Natural killer cell (primary cell): ENCODE data around the gene EPHB1. TPM values are rescaled to one million over a fixed set of nuclear protein-coding genes. Genes with fewer than 3 reads are reported as not detected.

Experiments
- ATAC-seq, 3 donors: fragments of 150-1000 bp in 2 of 3; fragments of 200-7000 bp in 1 of 3; cut with Tn5 transposase; 1 replicate in 1 of 3; 2 replicates in 2 of 3; pipeline ENCODE4 v1.10.0; 2021; ENCODE audit warnings: mild to moderate bottlenecking in 2 of 3, moderate library complexity in 2 of 3
- DNase-seq, 2 donors: peaks; one replicate each; pipeline versions ENCODE4 v3.0.0 to v3.0.0-alpha.2; 2013 to 2021; ENCODE audit warnings: mixed read lengths in 1 of 2
- H3K27ac ChIP-seq: one replicate; pipeline ENCODE4 v1.5.1; 2013; ENCODE audit warnings: mild to moderate bottlenecking, low read length
- H3K27me3 ChIP-seq: one replicate; pipeline ENCODE4 v1.6.1; 2013; ENCODE audit warnings: low read length; ENCODE audit not compliant: control insufficient read depth, insufficient read depth
- H3K36me3 ChIP-seq: one replicate; pipeline ENCODE4 v1.6.1; 2013; ENCODE audit warnings: low read length; ENCODE audit not compliant: control insufficient read depth, insufficient read depth
- H3K4me1 ChIP-seq: one replicate; pipeline ENCODE4 v1.6.1; 2013; ENCODE audit warnings: low read length; ENCODE audit not compliant: control insufficient read depth, insufficient read depth
- H3K4me3 ChIP-seq: one replicate; pipeline ENCODE4 v1.5.1; 2013; ENCODE audit warnings: low read length
- H3K9me3 ChIP-seq: one replicate; pipeline ENCODE4 v1.6.1; 2013; ENCODE audit warnings: low read length; ENCODE audit not compliant: control insufficient read depth, insufficient read depth
- H3K27ac Mint-ChIP-seq, 2 donors: one replicate each; pipeline ENCODE4 v1.8.0; 2022; ENCODE audit warnings: mild to moderate bottlenecking in 2 of 2, mixed read lengths in 2 of 2, moderate library complexity in 1 of 2
- H3K27me3 Mint-ChIP-seq, 2 donors: one replicate each; pipeline ENCODE4 v1.8.0; 2022; ENCODE audit warnings: low read depth in 2 of 2, mixed read lengths in 2 of 2
- H3K36me3 Mint-ChIP-seq: one replicate; pipeline ENCODE4 v1.8.0; 2022; ENCODE audit warnings: mixed read lengths
- H3K4me1 Mint-ChIP-seq, 2 donors: one replicate each; pipeline ENCODE4 v1.8.0; 2022; ENCODE audit warnings: mixed read lengths in 2 of 2
- H3K4me3 Mint-ChIP-seq: one replicate; pipeline ENCODE4 v1.8.0; 2022; ENCODE audit warnings: mild to moderate bottlenecking, moderate library complexity, mixed read lengths
- H3K9me3 Mint-ChIP-seq, 2 donors: one replicate each; pipeline ENCODE4 v1.8.0; 2022; ENCODE audit warnings: mixed read lengths in 2 of 2
- WGBS: methylation state at CpG from one replicate; pipeline ENCODE4 v1.1.7; 2013; ENCODE audit warnings: missing lambda C conversion rate; ENCODE audit not compliant: insufficient coverage; 5-methylcytosine and 5-hydroxymethylcytosine counted together
- intact Hi-C: fragments of 100-400 bp; cut with micrococcal nuclease; formaldehyde crosslinking; loops from one replicate; pipeline ENCODE4 v1.14.2; 2022
- total RNA-seq, 4 donors: library from RNA; stranded (reverse); fragments of 120-200 nt in 1 of 4; gene quantifications; one replicate each; pipeline versions ENCODE4 v1.2.3 to v1.2.4, GENCODE V29; 2013 to 2022
- TF ChIP-seq, protein P1 (sequence below): fragments of 200-600 bp; IDR thresholded peaks from one replicate; pipeline ENCODE4 v1.8.0; 2022; ENCODE audit warnings: antibody characterized with exemption

The EPHB1 gene
- total RNA-seq, 3 donors from 2014 or later (not counting 1 experiment from before 2014, with no cell fraction given): 0.60 TPM; not detected in 2

DNA sequence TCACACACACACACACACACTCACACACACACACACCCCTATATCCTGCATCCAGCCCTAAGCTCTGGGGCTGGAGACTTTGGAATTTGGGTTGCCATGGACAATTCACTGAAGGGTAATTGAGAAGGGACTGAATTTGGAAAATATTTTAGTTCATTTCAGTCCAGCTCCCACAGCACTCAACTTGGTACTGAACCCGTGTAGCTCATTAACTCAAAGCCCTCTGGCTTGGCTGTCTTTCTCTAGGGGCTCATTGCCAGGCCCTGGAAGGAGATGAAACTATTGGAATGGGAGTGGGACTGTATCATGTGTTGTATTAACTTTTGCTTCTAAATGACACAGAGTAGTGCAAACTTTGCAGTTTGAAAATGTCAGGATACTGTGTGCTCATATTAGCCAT lies 157.3 kb downstream of the EPHB1 start:
- WGBS: 100% methylated on average over 1 of the region's 1 CpG
- no peaks in the 10 kb centered on the region for H3K4me1 ChIP-seq
- no peaks in the 10 kb centered on the region for H3K36me3 ChIP-seq
- no peak overlapping the region for H3K27ac ChIP-seq
- H3K27me3 ChIP-seq: no peaks in the 10 kb centered on the region
- no peak overlapping the region for H3K27ac Mint-ChIP-seq
- H3K36me3 Mint-ChIP-seq: no peaks in the 10 kb centered on the region
- H3K27me3 Mint-ChIP-seq: no peaks in the 10 kb centered on the region
- ATAC-seq (no peak), DNase-seq (no peak)
- intact Hi-C loops: no loop called here
- TF ChIP-seq, protein P1, sequence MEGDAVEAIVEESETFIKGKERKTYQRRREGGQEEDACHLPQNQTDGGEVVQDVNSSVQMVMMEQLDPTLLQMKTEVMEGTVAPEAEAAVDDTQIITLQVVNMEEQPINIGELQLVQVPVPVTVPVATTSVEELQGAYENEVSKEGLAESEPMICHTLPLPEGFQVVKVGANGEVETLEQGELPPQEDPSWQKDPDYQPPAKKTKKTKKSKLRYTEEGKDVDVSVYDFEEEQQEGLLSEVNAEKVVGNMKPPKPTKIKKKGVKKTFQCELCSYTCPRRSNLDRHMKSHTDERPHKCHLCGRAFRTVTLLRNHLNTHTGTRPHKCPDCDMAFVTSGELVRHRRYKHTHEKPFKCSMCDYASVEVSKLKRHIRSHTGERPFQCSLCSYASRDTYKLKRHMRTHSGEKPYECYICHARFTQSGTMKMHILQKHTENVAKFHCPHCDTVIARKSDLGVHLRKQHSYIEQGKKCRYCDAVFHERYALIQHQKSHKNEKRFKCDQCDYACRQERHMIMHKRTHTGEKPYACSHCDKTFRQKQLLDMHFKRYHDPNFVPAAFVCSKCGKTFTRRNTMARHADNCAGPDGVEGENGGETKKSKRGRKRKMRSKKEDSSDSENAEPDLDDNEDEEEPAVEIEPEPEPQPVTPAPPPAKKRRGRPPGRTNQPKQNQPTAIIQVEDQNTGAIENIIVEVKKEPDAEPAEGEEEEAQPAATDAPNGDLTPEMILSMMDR: no peak
- no peak overlapping the region for H3K4me3 Mint-ChIP-seq
- H3K9me3 Mint-ChIP-seq: peaks cover 0 to 3% of the 10 kb centered on the region in 2 donors
- no peaks in the 10 kb centered on the region for H3K4me1 Mint-ChIP-seq
- H3K4me3 ChIP-seq: no peak overlapping the region
- H3K9me3 ChIP-seq: no peaks in the 10 kb centered on the region

DNA sequence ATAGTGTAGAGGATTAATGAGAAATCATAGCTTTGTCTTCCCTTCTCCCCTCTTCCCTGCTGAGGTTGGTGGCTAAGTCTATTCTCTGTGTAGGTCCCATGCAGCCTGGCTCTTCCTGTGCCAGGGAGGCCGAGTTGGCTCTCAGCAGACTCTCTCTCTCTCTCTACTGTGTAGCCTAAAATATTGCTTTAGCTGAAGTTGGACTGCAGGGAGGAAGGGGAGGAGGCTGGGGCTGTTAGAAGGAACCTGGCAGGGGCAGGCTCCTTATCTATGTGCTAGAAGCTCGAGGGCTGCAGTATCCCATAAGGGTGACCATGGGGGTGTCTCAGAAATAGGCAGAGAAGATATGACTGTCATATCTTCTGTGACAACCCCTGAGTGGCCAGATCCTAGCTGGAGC lies 160.8 kb downstream of the EPHB1 start:
- intact Hi-C loops: no loop called here
- TF ChIP-seq, protein P1: no peak
- H3K4me1 ChIP-seq: no peaks in the 10 kb centered on the region
- Mint-ChIP-seq H3K27me3 (no peaks in the 10 kb centered on the region), H3K4me1 (no peaks in the 10 kb centered on the region), H3K27ac (no peak overlapping the region), H3K36me3 (no peaks in the 10 kb centered on the region), H3K4me3 (no peak overlapping the region), H3K9me3 (no peaks in the 10 kb centered on the region)
- 40% methylated on average over 1 of the region's 2 CpGs for WGBS
- no peak overlapping the region for H3K4me3 ChIP-seq
- no peaks in the 10 kb centered on the region for H3K9me3 ChIP-seq
- no peak for DNase-seq
- H3K27me3 ChIP-seq: no peaks in the 10 kb centered on the region
- H3K36me3 ChIP-seq: no peaks in the 10 kb centered on the region
- ATAC-seq: no peak
- H3K27ac ChIP-seq: no peak overlapping the region

DNA sequence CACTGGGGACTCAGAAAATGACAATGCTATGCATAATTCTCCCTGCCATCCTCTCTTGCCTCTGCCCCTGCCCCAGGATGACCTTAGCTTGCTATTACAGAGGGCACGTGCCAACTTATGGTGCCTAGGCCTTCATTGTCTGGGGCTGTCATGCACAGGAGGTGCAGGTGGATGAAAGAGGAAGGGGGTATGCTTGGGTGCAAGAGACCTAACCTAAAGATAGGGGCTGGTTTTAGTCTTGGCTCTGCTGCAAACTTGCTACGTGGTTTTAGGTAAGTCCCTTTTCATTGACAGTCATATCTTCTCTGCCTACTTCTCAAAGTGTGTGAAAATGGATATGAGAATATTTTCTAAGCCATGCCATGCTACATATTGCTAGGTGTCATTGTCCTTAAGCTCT lies 161.3 kb downstream of the EPHB1 start:
- ATAC-seq: no peak
- H3K27ac Mint-ChIP-seq: no peak overlapping the region

DNA sequence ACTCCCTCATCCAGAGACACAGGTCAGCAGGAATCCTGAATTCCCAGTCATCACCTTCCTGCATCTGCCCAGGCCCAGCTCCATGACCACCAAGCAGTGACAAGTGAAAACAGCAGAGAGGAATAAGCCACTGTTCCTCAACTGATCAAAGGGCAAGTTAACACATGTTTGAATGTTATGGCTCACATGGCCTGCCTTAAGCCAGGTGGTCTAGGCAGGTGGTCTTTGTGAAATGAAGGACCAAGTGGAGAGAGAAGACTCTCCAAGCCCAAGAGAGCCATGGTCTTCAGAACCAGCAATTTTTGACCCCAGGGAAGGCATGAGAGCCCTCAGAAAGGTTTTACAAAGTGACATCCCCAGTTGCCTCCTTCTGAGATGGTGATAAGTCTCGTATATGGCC lies 161.8 kb downstream of the EPHB1 start:
- Histone ChIP-seq H3K9me3 (no peaks in the 10 kb centered on the region), H3K4me1 (no peaks in the 10 kb centered on the region), H3K27ac (no peak overlapping the region), H3K27me3 (no peaks in the 10 kb centered on the region), H3K36me3 (no peaks in the 10 kb centered on the region), H3K4me3 (no peak overlapping the region)
- TF ChIP-seq, protein P1: no peak
- no peak overlapping the region for H3K27ac Mint-ChIP-seq
- intact Hi-C loops: no loop called here
- ATAC-seq (no peak), DNase-seq (no peak)
- H3K9me3 Mint-ChIP-seq: no peaks in the 10 kb centered on the region
- no peaks in the 10 kb centered on the region for H3K36me3 Mint-ChIP-seq
- no peaks in the 10 kb centered on the region for H3K4me1 Mint-ChIP-seq
- WGBS: 43% methylated on average over 1 of the region's 1 CpG
- H3K4me3 Mint-ChIP-seq: no peak overlapping the region
- no peaks in the 10 kb centered on the region for H3K27me3 Mint-ChIP-seq

More for the DNA sequence above, 161.3 kb downstream of the EPHB1 start:
- no peaks in the 10 kb centered on the region for H3K27me3 Mint-ChIP-seq
- H3K4me1 Mint-ChIP-seq: no peaks in the 10 kb centered on the region
- H3K9me3 Mint-ChIP-seq: no peaks in the 10 kb centered on the region
- no peaks in the 10 kb centered on the region for H3K9me3 ChIP-seq
- H3K4me1 ChIP-seq: no peaks in the 10 kb centered on the region
- H3K4me3 Mint-ChIP-seq: no peak overlapping the region
- H3K4me3 ChIP-seq: no peak overlapping the region
- no peak for DNase-seq
- no peak overlapping the region for H3K27ac ChIP-seq
- WGBS: 75% methylated on average over 1 of the region's 2 CpGs
- intact Hi-C loops: no loop called here
- H3K36me3 Mint-ChIP-seq: no peaks in the 10 kb centered on the region
- no peaks in the 10 kb centered on the region for H3K36me3 ChIP-seq
- no peaks in the 10 kb centered on the region for H3K27me3 ChIP-seq
- TF ChIP-seq, protein P1: no peak
